ENCODE results near the gene CNIH2. TPM values are rescaled to one million over a fixed set of nuclear protein-coding genes. Genes with fewer than 3 reads are reported as not detected.
A peak's percentile ranks its signal among the peaks of the same experiment; 100 is the strongest.

CNIH2 gene
- total and polyA plus RNA-seq, 4 donors, result 1.1 to 3.4 (median 1.5) TPM

GRCh38 chr11:66312549-66313320 lies 34.8 kb downstream of the CNIH2 start:
- peak overlapping the region; percentile 29 for H3K4me3 ChIP-seq
- H3K27ac ChIP-seq (ENCODE audit: low read depth in 1 of 2, low read length in 1 of 2), result peak overlapping the region; percentile 84 to 89
- ATAC-seq (ENCODE audit: insufficient read depth, low FRiP score) (peak; percentile 88), DNase-seq (peak; percentile 99 to 100 (median 100))
- H3K36me3 ChIP-seq (ENCODE audit: control insufficient read depth in 4 of 4, insufficient read depth in 4 of 4, low read length in 4 of 4), result peaks cover 0 to 3% (median 0%) of the 10 kb centered on the region in 4 donors
- H3K4me1 ChIP-seq (ENCODE audit: control insufficient read depth in 5 of 5, insufficient read depth in 5 of 5, low read length in 5 of 5), result peaks cover 0 to 30% (median 7%) of the 10 kb centered on the region in 5 donors
- WGBS, 2 donors, result 2 to 3% methylated on average over 50 to 52 of the region's 52 CpGs
- peak overlapping the region in 1 of 2 donors; percentile 82 for H3K9ac ChIP-seq (ENCODE audit: insufficient read depth in 1 of 2, low read length in 2 of 2)
- TF ChIP-seq, protein P1, sequence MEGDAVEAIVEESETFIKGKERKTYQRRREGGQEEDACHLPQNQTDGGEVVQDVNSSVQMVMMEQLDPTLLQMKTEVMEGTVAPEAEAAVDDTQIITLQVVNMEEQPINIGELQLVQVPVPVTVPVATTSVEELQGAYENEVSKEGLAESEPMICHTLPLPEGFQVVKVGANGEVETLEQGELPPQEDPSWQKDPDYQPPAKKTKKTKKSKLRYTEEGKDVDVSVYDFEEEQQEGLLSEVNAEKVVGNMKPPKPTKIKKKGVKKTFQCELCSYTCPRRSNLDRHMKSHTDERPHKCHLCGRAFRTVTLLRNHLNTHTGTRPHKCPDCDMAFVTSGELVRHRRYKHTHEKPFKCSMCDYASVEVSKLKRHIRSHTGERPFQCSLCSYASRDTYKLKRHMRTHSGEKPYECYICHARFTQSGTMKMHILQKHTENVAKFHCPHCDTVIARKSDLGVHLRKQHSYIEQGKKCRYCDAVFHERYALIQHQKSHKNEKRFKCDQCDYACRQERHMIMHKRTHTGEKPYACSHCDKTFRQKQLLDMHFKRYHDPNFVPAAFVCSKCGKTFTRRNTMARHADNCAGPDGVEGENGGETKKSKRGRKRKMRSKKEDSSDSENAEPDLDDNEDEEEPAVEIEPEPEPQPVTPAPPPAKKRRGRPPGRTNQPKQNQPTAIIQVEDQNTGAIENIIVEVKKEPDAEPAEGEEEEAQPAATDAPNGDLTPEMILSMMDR (IDR thresholded peaks at IDR 0.05; ENCODE audit: control extremely low read depth, extremely low read depth), result no peak
- H3K27me3 ChIP-seq (ENCODE audit: control insufficient read depth in 3 of 3, insufficient read depth in 3 of 3, low read length in 2 of 3), result no peaks in the 10 kb centered on the region
- H3K9me3 ChIP-seq (ENCODE audit: control insufficient read depth in 4 of 4, insufficient read depth in 3 of 4, low read length in 3 of 4), result no peaks in the 10 kb centered on the region

GRCh38 chr11:66313321-66314185 lies 35.6 kb downstream of the CNIH2 start:
- Histone ChIP-seq H3K9ac (ENCODE audit: insufficient read depth in 1 of 2, low read length in 2 of 2) (peak overlapping the region in 1 of 2 donors; percentile 71), H3K36me3 (ENCODE audit: control insufficient read depth in 4 of 4, insufficient read depth in 4 of 4, low read length in 4 of 4) (peaks cover 0 to 3% (median 0%) of the 10 kb centered on the region in 4 donors), H3K4me3 (no peak overlapping the region), H3K27ac (ENCODE audit: low read depth in 1 of 2, low read length in 1 of 2) (peak overlapping the region; percentile 51 to 77), H3K27me3 (ENCODE audit: control insufficient read depth in 3 of 3, insufficient read depth in 3 of 3, low read length in 2 of 3) (no peaks in the 10 kb centered on the region), H3K4me1 (ENCODE audit: control insufficient read depth in 5 of 5, insufficient read depth in 5 of 5, low read length in 5 of 5) (peaks cover 0 to 38% (median 15%) of the 10 kb centered on the region in 5 donors), H3K9me3 (ENCODE audit: control insufficient read depth in 4 of 4, insufficient read depth in 3 of 4, low read length in 3 of 4) (no peaks in the 10 kb centered on the region)
- DNase-seq (peak; percentile 87 to 94 (median 90)), ATAC-seq (ENCODE audit: insufficient read depth, low FRiP score) (no peak)
- WGBS, 2 donors, result 50 to 60% methylated on average over 33 to 38 of the region's 38 CpGs
- TF ChIP-seq, protein P1 (IDR thresholded peaks at IDR 0.05; ENCODE audit: control extremely low read depth, extremely low read depth), result no peak

- Histone ChIP-seq H3K4me1 (ENCODE audit: control insufficient read depth in 5 of 5, insufficient read depth in 5 of 5, low read length in 5 of 5) (peaks cover 0 to 44% (median 18%) of the 10 kb centered on the region in 5 donors), H3K27ac (ENCODE audit: low read depth in 1 of 2, low read length in 1 of 2) (peak overlapping the region in 1 of 2 donors; percentile 15), H3K27me3 (ENCODE audit: control insufficient read depth in 3 of 3, insufficient read depth in 3 of 3, low read length in 2 of 3) (no peaks in the 10 kb centered on the region), H3K9ac (ENCODE audit: insufficient read depth in 1 of 2, low read length in 2 of 2) (peak overlapping the region in 1 of 2 donors; percentile 71), H3K9me3 (ENCODE audit: control insufficient read depth in 4 of 4, insufficient read depth in 3 of 4, low read length in 3 of 4) (no peaks in the 10 kb centered on the region), H3K4me3 (no peak overlapping the region), H3K36me3 (ENCODE audit: control insufficient read depth in 4 of 4, insufficient read depth in 4 of 4, low read length in 4 of 4) (peaks cover 0 to 3% (median 0%) of the 10 kb centered on the region in 4 donors)
- no peak for DNase-seq
- TF ChIP-seq, protein P1 (IDR thresholded peaks at IDR 0.05; ENCODE audit: control extremely low read depth, extremely low read depth), result no peak
- ATAC-seq (ENCODE audit: insufficient read depth, low FRiP score), result no peak
- 79% methylated on average over 1 of the region's 1 CpG for whole genome bisulfite sequencing, 2 donors
These were observed 36.2 kb downstream of the CNIH2 start for GRCh38 chr11:66314186-66314501.
